Raji (cell line): ENCODE results near the gene RBM19.

ENCODE experiments used
- POLR2A ChIP-seq: IDR thresholded peaks from 2 replicates; pipeline ENCODE4 v1.6.1; 2011; ENCODE audit warnings: low read depth, low read length, control low read depth; ENCODE audit not compliant: insufficient read depth

Gene RBM19

GRCh38 chr12:113874999-113875561 is 91.0 kb downstream of the RBM19 start:
- no peak for TF ChIP-seq POLR2A

- TF ChIP-seq POLR2A: no peak
Measured at GRCh38 chr12:113874326-113874725, 91.8 kb downstream of the RBM19 start.

- no peak for TF ChIP-seq POLR2A
Measured at GRCh38 chr12:113873740-113874139, 92.4 kb downstream of the RBM19 start.

GRCh38 chr12:113870890-113871289 is 95.2 kb downstream of the RBM19 start:
- no peak for TF ChIP-seq POLR2A

- no peak for TF ChIP-seq POLR2A
Measured at GRCh38 chr12:113870035-113870434, 96.1 kb downstream of the RBM19 start.

- no peak for TF ChIP-seq POLR2A
Measured at GRCh38 chr12:113868365-113868764, 97.8 kb downstream of the RBM19 start.

GRCh38 chr12:113867258-113867657 is 98.9 kb downstream of the RBM19 start:
- no peak for TF ChIP-seq POLR2A

- TF ChIP-seq POLR2A: no peak
Measured at GRCh38 chr12:113866496-113866895, 99.6 kb downstream of the RBM19 start.

GRCh38 chr12:113863455-113863845 is 102.7 kb downstream of the RBM19 start:
- no peak for TF ChIP-seq POLR2A

- TF ChIP-seq POLR2A: no peak
Measured at GRCh38 chr12:113862590-113863454, 103.3 kb downstream of the RBM19 start.

- TF ChIP-seq POLR2A: no peak
Measured at GRCh38 chr12:113861708-113862312, 104.3 kb downstream of the RBM19 start.

- no peak for TF ChIP-seq POLR2A
Measured at GRCh38 chr12:113860950-113861349, 105.2 kb downstream of the RBM19 start.

- TF ChIP-seq POLR2A: no peak
Measured at GRCh38 chr12:113860059-113860820, 105.9 kb downstream of the RBM19 start.

GRCh38 chr12:113858841-113859386 is 107.2 kb downstream of the RBM19 start:
- no peak for TF ChIP-seq POLR2A

- no peak for TF ChIP-seq POLR2A
Measured at GRCh38 chr12:113857371-113857770, 108.8 kb downstream of the RBM19 start.
